ENCODE measurements around the gene VOPP1.
A peak's percentile ranks its signal among the peaks of the same experiment; 100 is the strongest.

Gene VOPP1

GRCh38 chr7:55531536-55531935, 40.8 kb downstream of the VOPP1 start:
- no peak for DNase-seq (ENCODE audit: low spot score)
- H3K27ac ChIP-seq = no peak overlapping the region
- no peak for TF ChIP-seq CTCF (IDR thresholded peaks at IDR 0.05)

GRCh38 chr7:55527307-55527706, 45.0 kb downstream of the VOPP1 start:
- Histone ChIP-seq H3K4me3 (no peak overlapping the region), H3K27ac (no peak overlapping the region)
- TF ChIP-seq CTCF (IDR thresholded peaks at IDR 0.05) = no peak
- no peak for DNase-seq (ENCODE audit: low spot score)

More at GRCh38 chr7:55531536-55531935, 40.8 kb downstream of the VOPP1 start:
- no peak overlapping the region for H3K4me3 ChIP-seq

GRCh38 chr7:55526770-55527169, 45.5 kb downstream of the VOPP1 start:
- no peak for TF ChIP-seq CTCF (IDR thresholded peaks at IDR 0.05)
- Histone ChIP-seq H3K4me3 (no peak overlapping the region), H3K27ac (peak overlapping the region in 1 of 2 donors; percentile 33)
- DNase-seq (ENCODE audit: low spot score) = no peak

- H3K27ac ChIP-seq = peak overlapping the region in 1 of 2 donors; percentile 33
- H3K4me3 ChIP-seq = no peak overlapping the region
- no peak for DNase-seq (ENCODE audit: low spot score)
- TF ChIP-seq CTCF (IDR thresholded peaks at IDR 0.05) = no peak
Measured at GRCh38 chr7:55526329-55526728, 46.0 kb downstream of the VOPP1 start.

GRCh38 chr7:55524558-55525310, 47.6 kb downstream of the VOPP1 start:
- no peak for DNase-seq (ENCODE audit: low spot score)
- Histone ChIP-seq H3K4me3 (no peak overlapping the region), H3K27ac (no peak overlapping the region)
- no peak for TF ChIP-seq CTCF (IDR thresholded peaks at IDR 0.05)

GRCh38 chr7:55523366-55523765, 48.9 kb downstream of the VOPP1 start:
- no peak for TF ChIP-seq CTCF (IDR thresholded peaks at IDR 0.05)
- Histone ChIP-seq H3K4me3 (no peak overlapping the region), H3K27ac (no peak overlapping the region)
- no peak for DNase-seq (ENCODE audit: low spot score)

Data from coronary artery (tissue), 2 donors.